ENCODE results near the gene CDKN1A.

GRCh38 chr6:36729161-36729524, 50.6 kb downstream of the CDKN1A start:
- no peak for TF ChIP-seq CTCF (IDR thresholded peaks at IDR 0.05)
- no peak for TF ChIP-seq POLR2A (IDR thresholded peaks at IDR 0.05)

All from ovary (tissue), 3 donors.